GM23248 (cell line): ENCODE results near the gene TPR. TPM values are rescaled to one million over a fixed set of nuclear protein-coding genes. Genes with fewer than 3 reads are reported as not detected.
A peak's percentile ranks its signal among the peaks of the same experiment; 100 is the strongest.
"Not testable (repeated sequence)": the region's sequence is repeated elsewhere in the genome, so short reads cannot be mapped to it uniquely, and the experiment has no call there.

ENCODE experiments used
- DNase-seq: peaks from one replicate; pipeline ENCODE4 v3.0.0-alpha.2; 2015
- H2AFZ ChIP-seq: fragments of 200-600 bp; sonication (generic); 2 replicates; pipeline ENCODE4 v1.6.1; 2016; ENCODE audit warnings: antibody characterized with exemption
- H3F3A ChIP-seq: fragments of 200-600 bp; sonication (generic); 2 replicates; pipeline ENCODE4 v1.6.1; 2016; ENCODE audit warnings: mild to moderate bottlenecking, antibody characterized with exemption, mixed run types; ENCODE audit not compliant: insufficient read depth
- H3K27ac ChIP-seq: fragments of 200-600 bp; sonication (generic); 2 replicates; pipeline ENCODE4 v1.5.1; 2016; ENCODE audit warnings: mild to moderate bottlenecking
- H3K27me3 ChIP-seq: fragments of 200-600 bp; sonication (generic); replicated peaks from 2 replicates; pipeline ENCODE4 v1.6.1; 2016; ENCODE audit warnings: mild to moderate bottlenecking; ENCODE audit not compliant: insufficient read depth
- H3K36me3 ChIP-seq: fragments of 200-600 bp; sonication (generic); 2 replicates; pipeline ENCODE4 v1.6.1; 2016; ENCODE audit warnings: low read depth, mild to moderate bottlenecking
- H3K4me1 ChIP-seq: fragments of 200-600 bp; sonication (generic); 2 replicates; pipeline ENCODE4 v1.6.1; 2016; ENCODE audit warnings: mild to moderate bottlenecking; ENCODE audit not compliant: insufficient read depth
- H3K4me2 ChIP-seq: fragments of 200-600 bp; sonication (generic); one replicate; pipeline ENCODE4 v1.6.1; 2016; ENCODE audit warnings: mild to moderate bottlenecking; ENCODE audit not compliant: unreplicated experiment
- H3K4me3 ChIP-seq: fragments of 200-600 bp; sonication (generic); 2 replicates; pipeline ENCODE4 v1.5.1; 2016; ENCODE audit warnings: mild to moderate bottlenecking
- H3K79me2 ChIP-seq: fragments of 200-600 bp; sonication (generic); 2 replicates; pipeline ENCODE4 v1.6.1; 2016; ENCODE audit warnings: mild to moderate bottlenecking; ENCODE audit not compliant: insufficient read depth
- H3K9ac ChIP-seq: fragments of 200-600 bp; sonication (generic); 2 replicates; pipeline ENCODE4 v1.6.1; 2016; ENCODE audit warnings: mild to moderate bottlenecking
- H3K9me2 ChIP-seq: fragments of 200-600 bp; sonication (generic); 2 replicates; pipeline ENCODE4 v1.6.1; 2016; ENCODE audit warnings: mixed run types, mild to moderate bottlenecking, moderate library complexity; ENCODE audit not compliant: insufficient read depth
- H3K9me3 ChIP-seq: fragments of 200-600 bp; sonication (generic); one replicate; pipeline ENCODE4 v1.6.1; 2017; ENCODE audit warnings: low read depth
- H4K20me1 ChIP-seq: fragments of 200-600 bp; sonication (generic); 2 replicates; pipeline ENCODE4 v1.6.0; 2016; ENCODE audit not compliant: insufficient read depth
- EZH2 ChIP-seq: fragments of 200-600 bp; sonication (generic); IDR thresholded peaks from 2 replicates; pipeline ENCODE4 v1.6.1; 2018; ENCODE audit warnings: antibody characterized with exemption, mild to moderate bottlenecking; ENCODE audit not compliant: insufficient read depth, poor library complexity, severe bottlenecking
- EZH2phosphoT487 ChIP-seq: fragments of 200-600 bp; sonication (generic); IDR thresholded peaks from 2 replicates; pipeline ENCODE4 v1.6.1; 2018; ENCODE audit warnings: antibody characterized with exemption, moderate library complexity, mild to moderate bottlenecking, low read depth; ENCODE audit not compliant: insufficient read depth
- WGBS, 2 experiments: methylation state at CpG; one replicate each; pipeline ENCODE4 v1.1.6; 2015 to 2017; ENCODE audit warnings: low lambda C conversion rate in 2 of 2, low coverage in 1 of 2; ENCODE audit errors: missing lambda C conversion rate in 2 of 2; 5-methylcytosine and 5-hydroxymethylcytosine counted together
- in situ Hi-C: fragments of 300-500 bp; cut with MboI; formaldehyde crosslinking; loops from 2 replicates; pipeline ENCODE4 v1.15.0; 2020
- polyA plus RNA-seq: library from polyadenylated mRNA; unstranded; fragments of >200 nt; fragmentation: Nextera tagmentation; extraction: Ambion mirVana; gene quantifications from 2 replicates; pipeline ENCODE4 v1.2.1, GENCODE V29; 2016
- total RNA-seq: library from RNA; depleted of rRNA; stranded (reverse); fragments of >200 nt; shearing (Covaris generic); gene quantifications from 2 replicates; pipeline ENCODE4 v1.2.3, GENCODE V29; 2014

Gene TPR
- total and polyA plus RNA-seq, 2 experiments from 2014 or later: 46.2 to 98.2 TPM

GRCh38 chr1:186386725-186387383 lies 11.8 kb upstream of the TPR start:
- Histone ChIP-seq H3K4me2 (no peak overlapping the region), H3K27ac (no peak overlapping the region), H3K27me3 (no peaks in the 10 kb centered on the region), H3K79me2 (peaks cover 17% of the 10 kb centered on the region), H3K9me3 (no peaks in the 10 kb centered on the region), H3K36me3 (peaks cover 71% of the 10 kb centered on the region), H3K4me3 (no peak overlapping the region), H3F3A (peaks cover 4% of the 10 kb centered on the region), H3K4me1 (no peaks in the 10 kb centered on the region), H2AFZ (no peak overlapping the region), H4K20me1 (no peaks in the 10 kb centered on the region), H3K9ac (no peak overlapping the region), H3K9me2 (no peaks in the 10 kb centered on the region)
- WGBS, 2 experiments: 96 to 99% methylated on average over 3 of the region's 3 CpGs
- no peak for DNase-seq
- no peak for TF ChIP-seq EZH2
- TF ChIP-seq EZH2phosphoT487: no peak
- in situ Hi-C loops: no loop called here

- 0% methylated on average over 12 of the region's 12 CpGs for WGBS, 2 experiments
- H3K36me3 ChIP-seq: peaks cover 26% of the 10 kb centered on the region
- in situ Hi-C loops: no loop called here
Measured at GRCh38 chr1:186375929-186376319, 871 bp upstream of the TPR start.

GRCh38 chr1:186374303-186375151 lies 526 bp downstream of the TPR start:
- H3F3A ChIP-seq: peaks cover 8% of the 10 kb centered on the region; the same call in 1 of the 2 replicates
- H3K9me3 ChIP-seq: no peaks in the 10 kb centered on the region
- H3K4me1 ChIP-seq: peaks cover 26% of the 10 kb centered on the region
- H2AFZ ChIP-seq: peak overlapping the region; percentile 90
- 1 to 2% methylated on average over 33 to 37 of the region's 37 CpGs for WGBS, 2 experiments
- H3K9me2 ChIP-seq: no peaks in the 10 kb centered on the region
- peak overlapping the region; percentile 98 for H3K4me2 ChIP-seq
- peaks cover 9% of the 10 kb centered on the region for H4K20me1 ChIP-seq
- in situ Hi-C loops: no loop called here
- no peaks in the 10 kb centered on the region for H3K27me3 ChIP-seq
- no peak for TF ChIP-seq EZH2phosphoT487
- TF ChIP-seq EZH2: no peak
- peaks cover 92% of the 10 kb centered on the region for H3K79me2 ChIP-seq
- H3K27ac ChIP-seq: peak overlapping the region; percentile 99
- DNase-seq: peak; percentile 63
- peaks cover 28% of the 10 kb centered on the region for H3K36me3 ChIP-seq
- H3K4me3 ChIP-seq: peak overlapping the region; percentile 86
- peak overlapping the region; percentile 95 for H3K9ac ChIP-seq

More at GRCh38 chr1:186375929-186376319, 871 bp upstream of the TPR start:
- Histone ChIP-seq H3K4me2 (peak overlapping the region; percentile 91), H3K4me3 (peak overlapping the region; percentile 86), H2AFZ (peak overlapping the region; percentile 78), H3K79me2 (peaks cover 92% of the 10 kb centered on the region), H3K27me3 (no peaks in the 10 kb centered on the region), H3K4me1 (peaks cover 26% of the 10 kb centered on the region), H3K9ac (peak overlapping the region; percentile 95), H3K9me3 (no peaks in the 10 kb centered on the region), H3F3A (peaks cover 8% of the 10 kb centered on the region; the same call in 1 of the 2 replicates), H3K27ac (peak overlapping the region; percentile 99), H3K9me2 (no peaks in the 10 kb centered on the region), H4K20me1 (peaks cover 9% of the 10 kb centered on the region)
- DNase-seq: no peak
- TF ChIP-seq EZH2 (no peak), EZH2phosphoT487 (no peak)

- in situ Hi-C loops: not testable (repeated sequence)
Measured at GRCh38 chr1:186347837-186348691, 27.0 kb downstream of the TPR start.

More at GRCh38 chr1:186347837-186348691, 27.0 kb downstream of the TPR start:
- 88 to 89% methylated on average over 8 of the region's 8 CpGs for WGBS, 2 experiments
- not testable (repeated sequence) for H3K9me3 ChIP-seq, H3K79me2 ChIP-seq, H3K4me2 ChIP-seq, H2AFZ ChIP-seq, H3K27ac ChIP-seq, H3K9me2 ChIP-seq, H3K9ac ChIP-seq, H3K4me3 ChIP-seq, H3K4me1 ChIP-seq, H3K27me3 ChIP-seq, H3F3A ChIP-seq, H4K20me1 ChIP-seq
- peak; percentile 4 for DNase-seq
- H3K36me3 ChIP-seq: peaks cover 84% of the 10 kb centered on the region
